HepG2 (cell line): ENCODE results near the gene MIF4GD. TPM values are rescaled to one million over a fixed set of nuclear protein-coding genes. Genes with fewer than 3 reads are reported as not detected.

Experiments
- ADNP ChIP-seq: sonication (generic); formaldehyde crosslinking; IDR thresholded peaks from 2 replicates; pipeline ENCODE4 v1.4.0; 2020; ENCODE audit warnings: missing genetic modification reagents
- ATF7 ChIP-seq, 2 experiments: fragments of 450-650 bp in 1 of 2; sonication (generic) in 1 of 2; formaldehyde crosslinking in 1 of 2; IDR thresholded peaks; 2 replicates each; pipeline versions ENCODE4 v1.4.0 to v1.6.1; 2016 to 2020; ENCODE audit warnings: antibody characterized with exemption in 1 of 2, mild to moderate bottlenecking in 1 of 2, missing genetic modification reagents in 1 of 2
- DR1 ChIP-seq: sonication (generic); formaldehyde crosslinking; IDR thresholded peaks from 2 replicates; pipeline ENCODE4 v1.8.0; 2021; ENCODE audit warnings: mild to moderate bottlenecking, missing genetic modification reagents, inconsistent platforms
- EP300 ChIP-seq, 3 experiments: sonication (generic) in 1 of 3; formaldehyde crosslinking in 1 of 3; IDR thresholded peaks; 2 replicates each; pipeline versions ENCODE4 v1.5.1 to v1.6.1; 2011 to 2020; ENCODE audit warnings: low read depth in 2 of 3, low read length in 2 of 3, borderline replicate concordance in 1 of 3, improper control_type of control experiment in 1 of 3, mild to moderate bottlenecking in 1 of 3, missing genetic modification reagents in 1 of 3, moderate library complexity in 1 of 3
- FOXO1 ChIP-seq: sonication (generic); formaldehyde crosslinking; IDR thresholded peaks from 2 replicates; pipeline ENCODE4 v1.4.0; 2020; ENCODE audit warnings: missing genetic modification reagents
- GLI4 ChIP-seq: sonication (generic); formaldehyde crosslinking; IDR thresholded peaks from 2 replicates; pipeline ENCODE4 v1.5.1; 2020; ENCODE audit warnings: missing genetic modification reagents, mild to moderate bottlenecking, moderate library complexity, borderline replicate concordance
- JDP2 ChIP-seq: sonication (generic); formaldehyde crosslinking; IDR thresholded peaks from 2 replicates; pipeline ENCODE4 v1.8.1; 2022; ENCODE audit warnings: missing genetic modification reagents, borderline replicate concordance
- NCOR1 ChIP-seq: fragments of 200-600 bp; sonication (generic); IDR thresholded peaks from 2 replicates; pipeline ENCODE4 v1.7.0; 2017; ENCODE audit warnings: antibody characterized with exemption, low read length, borderline replicate concordance
- NFIB ChIP-seq: sonication (generic); formaldehyde crosslinking; IDR thresholded peaks from 2 replicates; pipeline ENCODE4 v1.9.0; 2021; ENCODE audit warnings: missing genetic modification reagents, mild to moderate bottlenecking, borderline replicate concordance
- PCBP2 ChIP-seq: fragments of 200-400 bp; formaldehyde crosslinking; optimal IDR thresholded peaks from 2 replicates; pipeline ENCODE3; 2018; ENCODE audit warnings: low read length, low read depth; ENCODE audit not compliant: poor library complexity, severe bottlenecking
- SIN3A ChIP-seq: IDR thresholded peaks from 2 replicates; pipeline ENCODE4 v1.6.1; 2011; ENCODE audit warnings: low read depth, mild to moderate bottlenecking, control low read depth, low read length, borderline replicate concordance
- SNRNP70 ChIP-seq: fragments of 200-400 bp; formaldehyde crosslinking; IDR thresholded peaks from 2 replicates; pipeline ENCODE4 v1.6.1; 2017; ENCODE audit warnings: mild to moderate bottlenecking, low read depth, low read length, moderate library complexity
- SP140L ChIP-seq: sonication (generic); formaldehyde crosslinking; IDR thresholded peaks from 2 replicates; pipeline ENCODE4 v1.4.0; 2020; ENCODE audit warnings: missing genetic modification reagents, borderline replicate concordance
- TBL1XR1 ChIP-seq: fragments of 150-350 bp; IDR thresholded peaks from 2 replicates; pipeline ENCODE4 v1.6.1; 2014; ENCODE audit warnings: borderline replicate concordance, low read length; ENCODE audit not compliant: partially characterized antibody
- ZNF143 ChIP-seq: sonication (generic); formaldehyde crosslinking; IDR thresholded peaks from 2 replicates; pipeline ENCODE4 v1.4.0; 2020; ENCODE audit warnings: missing genetic modification reagents
- ZNF296 ChIP-seq: sonication (generic); formaldehyde crosslinking; conservative IDR thresholded peaks from 2 replicates; pipeline ENCODE4 v1.5.0; 2020; ENCODE audit warnings: mild to moderate bottlenecking, missing genetic modification reagents
- ZNF484 ChIP-seq: sonication (generic); formaldehyde crosslinking; IDR thresholded peaks from 2 replicates; pipeline ENCODE4 v1.5.1; 2020; ENCODE audit warnings: mild to moderate bottlenecking, low read depth, missing genetic modification reagents, borderline replicate concordance
- ZNF605 ChIP-seq: sonication (generic); formaldehyde crosslinking; IDR thresholded peaks from 2 replicates; pipeline ENCODE4 v1.8.0; 2022; ENCODE audit warnings: mild to moderate bottlenecking, missing genetic modification reagents
- ZNF652 ChIP-seq: IDR thresholded peaks from 2 replicates; pipeline ENCODE4 v1.6.1; 2016; ENCODE audit warnings: low read depth, borderline replicate concordance
- polyA plus RNA-seq, 8 experiments: library from polyadenylated mRNA; depleted of rRNA in 3 of 8; stranded (reverse) in 7 of 8; unstranded in 1 of 8; fragments of >200 nt; fragmentation: Illumina TruSeq in 4 of 8; extraction: Trizol in 4 of 8; gene quantifications; 2 replicates each; pipeline versions ENCODE4 v1.2.1 to v1.2.3, GENCODE V29; 2011 to 2016; ENCODE audit warnings: low read depth in 4 of 8, missing spikeins in 1 of 8, mixed read lengths in 1 of 8; ENCODE audit not compliant: insufficient read depth in 1 of 8
- total RNA-seq, 5 experiments: library from RNA; depleted of rRNA; stranded (reverse); fragments of >200 nt; fragmentation: Illumina TruSeq; extraction: Trizol; gene quantifications; 2 replicates each; pipeline ENCODE4 v1.2.3, GENCODE V29; 2016; ENCODE audit warnings: low read depth in 1 of 5
- TF ChIP-seq, protein P1 (sequence below): sonication (generic); formaldehyde crosslinking; IDR thresholded peaks from 2 replicates; pipeline ENCODE4 v1.4.0; 2020; ENCODE audit warnings: mild to moderate bottlenecking, missing genetic modification reagents
- TF ChIP-seq, protein P2 (sequence below): sonication (generic); formaldehyde crosslinking; IDR thresholded peaks from 2 replicates; pipeline ENCODE4 v1.4.0; 2020; ENCODE audit warnings: missing genetic modification reagents
- TF ChIP-seq, protein P3 (sequence below): IDR thresholded peaks from 2 replicates; pipeline ENCODE4 v1.6.1; 2016; ENCODE audit warnings: low read depth, borderline replicate concordance

The MIF4GD gene
- total and polyA plus RNA-seq, 2 of the 13 experiments (the other 11 are each of a cell fraction or from before 2014, with no cell fraction given) = 14.0 to 28.0 TPM

DNA sequence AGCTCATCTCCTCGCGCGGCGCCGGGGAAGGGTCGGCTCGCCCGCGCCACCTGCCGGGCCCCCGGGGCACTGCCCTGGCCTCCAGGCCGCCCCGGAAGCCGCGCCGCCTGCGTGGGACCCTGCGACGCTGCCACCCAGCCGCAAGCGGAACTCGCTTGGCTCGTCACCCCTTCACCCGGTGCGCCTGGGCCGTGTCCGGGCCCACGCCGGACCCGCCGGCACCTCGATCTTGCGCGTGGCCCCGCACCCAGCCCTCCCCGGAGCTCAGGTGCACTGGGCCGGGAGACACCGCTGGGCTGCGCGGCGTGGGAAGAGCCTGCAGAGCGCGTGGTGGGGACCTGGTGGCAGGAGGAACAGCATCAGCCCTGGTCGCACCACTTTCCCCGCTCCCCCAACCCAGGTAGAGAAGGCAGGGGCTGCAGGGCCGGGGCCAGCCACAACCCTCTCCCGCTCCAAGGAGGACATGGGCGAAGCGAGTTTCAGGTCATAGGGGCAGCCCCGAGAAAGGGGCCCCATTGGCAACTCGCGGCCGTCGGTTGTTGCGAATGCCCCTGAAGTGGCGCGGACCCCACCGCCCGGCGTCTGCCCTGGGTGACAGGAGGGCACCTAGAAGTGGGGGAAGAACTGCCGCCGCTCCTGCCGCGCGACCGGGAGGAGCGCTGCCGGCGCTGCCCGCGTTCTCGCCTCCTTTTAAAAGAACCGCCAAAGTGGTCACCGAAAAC is 363 bp upstream of the MIF4GD start (continued):
- TF ChIP-seq SNRNP70 (no peak), ZNF605 (CRISPR knock-in tag) (no peak), JDP2 (peak; percentile 40; the same call in 1 of the 2 replicates), SP140L (CRISPR knock-in tag) (no peak), SIN3A (peak; percentile 82; the same call in 1 of the 2 replicates), NCOR1 (no peak), EP300 (IDR thresholded peaks at IDR 0.05; ENCODE audit: low read depth in 2 of 2, low read length in 2 of 2) (no peak), EP300 (CRISPR knock-in tag; IDR thresholded peaks at IDR 0.05; ENCODE audit: borderline replicate concordance) (no peak), FOXO1 (CRISPR knock-in tag) (peak; percentile 17; the same call in 1 of the 2 replicates), ATF7 (IDR thresholded peaks at IDR 0.05) (no peak), ATF7 (CRISPR knock-in tag; IDR thresholded peaks at IDR 0.05) (peak; percentile 61; the same call in 1 of the 2 replicates), DR1 (peak; percentile 43), TBL1XR1 (no peak), GLI4 (peak; percentile 78; the same call in 1 of the 2 replicates), ZNF484 (CRISPR knock-in tag) (no peak), ZNF652 (CRISPR knock-in tag) (no peak), NFIB (CRISPR knock-in tag) (no peak), ADNP (peak; percentile 63; the same call in 1 of the 2 replicates), PCBP2 (no peak), ZNF143 (CRISPR knock-in tag) (no peak), ZNF296 (CRISPR knock-in tag) (no peak; the same call in 1 of the 2 replicates)
- TF ChIP-seq, protein P1, sequence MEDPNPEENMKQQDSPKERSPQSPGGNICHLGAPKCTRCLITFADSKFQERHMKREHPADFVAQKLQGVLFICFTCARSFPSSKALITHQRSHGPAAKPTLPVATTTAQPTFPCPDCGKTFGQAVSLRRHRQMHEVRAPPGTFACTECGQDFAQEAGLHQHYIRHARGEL = peak; percentile 96
- TF ChIP-seq, protein P2, sequence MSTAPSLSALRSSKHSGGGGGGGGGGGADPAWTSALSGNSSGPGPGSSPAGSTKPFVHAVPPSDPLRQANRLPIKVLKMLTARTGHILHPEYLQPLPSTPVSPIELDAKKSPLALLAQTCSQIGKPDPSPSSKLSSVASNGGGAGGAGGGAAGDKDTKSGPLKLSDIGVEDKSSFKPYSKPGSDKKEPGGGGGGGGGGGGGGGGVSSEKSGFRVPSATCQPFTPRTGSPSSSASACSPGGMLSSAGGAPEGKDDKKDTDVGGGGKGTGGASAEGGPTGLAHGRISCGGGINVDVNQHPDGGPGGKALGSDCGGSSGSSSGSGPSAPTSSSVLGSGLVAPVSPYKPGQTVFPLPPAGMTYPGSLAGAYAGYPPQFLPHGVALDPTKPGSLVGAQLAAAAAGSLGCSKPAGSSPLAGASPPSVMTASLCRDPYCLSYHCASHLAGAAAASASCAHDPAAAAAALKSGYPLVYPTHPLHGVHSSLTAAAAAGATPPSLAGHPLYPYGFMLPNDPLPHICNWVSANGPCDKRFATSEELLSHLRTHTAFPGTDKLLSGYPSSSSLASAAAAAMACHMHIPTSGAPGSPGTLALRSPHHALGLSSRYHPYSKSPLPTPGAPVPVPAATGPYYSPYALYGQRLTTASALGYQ (CRISPR knock-in tag) = 0 out of 2 replicates have a peak, but pooled peaks have one; percentile 35
- TF ChIP-seq, protein P3, sequence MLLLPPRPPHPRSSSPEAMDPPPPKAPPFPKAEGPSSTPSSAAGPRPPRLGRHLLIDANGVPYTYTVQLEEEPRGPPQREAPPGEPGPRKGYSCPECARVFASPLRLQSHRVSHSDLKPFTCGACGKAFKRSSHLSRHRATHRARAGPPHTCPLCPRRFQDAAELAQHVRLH (CRISPR knock-in tag) = peak; percentile 26; the same call in 1 of the 2 replicates
